Vagina (tissue), 2 donors: Measurements from ENCODE around the gene PSMA8. TPM values are rescaled to one million over a fixed set of nuclear protein-coding genes. Genes with fewer than 3 reads are reported as not detected.
"Not testable (repeated sequence)": the region's sequence is repeated elsewhere in the genome, so short reads cannot be mapped to it uniquely, and the experiment has no call there.

Source experiments
- DNase-seq, 2 donors: peaks; one replicate each; pipeline ENCODE4 v3.0.0-alpha.2; 2017; ENCODE audit errors: extremely low spot score in 2 of 2
- H3K27ac ChIP-seq: fragments of 200-600 bp; sonication (generic); one replicate; pipeline ENCODE4 v1.5.1; 2019
- H3K27me3 ChIP-seq: fragments of 200-600 bp; sonication (generic); one replicate; pipeline ENCODE4 v1.5.1; 2019
- H3K36me3 ChIP-seq, 2 donors: fragments of 200-600 bp; sonication (generic); one replicate each; pipeline ENCODE4 v1.5.1; 2017 to 2019
- H3K4me1 ChIP-seq: fragments of 200-600 bp; sonication (generic); one replicate; pipeline ENCODE4 v1.5.1; 2019
- H3K4me3 ChIP-seq, 2 donors: fragments of 200-600 bp; sonication (generic); 1 replicate in 1 of 2; 2 replicates in 1 of 2; pipeline ENCODE4 v1.5.1; 2016 to 2019
- H3K9me3 ChIP-seq: fragments of 200-600 bp; sonication (generic); one replicate; pipeline ENCODE4 v1.5.1; 2019
- CTCF ChIP-seq, 3 experiments: fragments of 450-650 bp in 2 of 3; fragments of 200-600 bp in 1 of 3; sonication (generic) in 1 of 3; IDR thresholded peaks; one replicate each; pipeline ENCODE4 v1.5.1; 2017 to 2019; ENCODE audit warnings: antibody characterized with exemption in 3 of 3, mild to moderate bottlenecking in 2 of 3, moderate library complexity in 2 of 3
- POLR2A ChIP-seq, 2 donors: fragments of 450-650 bp; IDR thresholded peaks; one replicate each; pipeline ENCODE4 v1.6.1; 2017; ENCODE audit warnings: antibody characterized with exemption in 2 of 2, mild to moderate bottlenecking in 2 of 2, moderate library complexity in 2 of 2
- POLR2AphosphoS5 ChIP-seq, 2 donors: sonication (generic); formaldehyde crosslinking; IDR thresholded peaks; one replicate each; pipeline ENCODE4 v1.9.0; 2017; ENCODE audit warnings: antibody characterized with exemption in 2 of 2, mild to moderate bottlenecking in 2 of 2, low read depth in 1 of 2; ENCODE audit not compliant: insufficient read depth in 1 of 2
- intact Hi-C: fragments of 100-400 bp; cut with DNase I; formaldehyde crosslinking; loops from one replicate; pipeline ENCODE4 v1.15.1; 2023
- total RNA-seq: library from RNA; depleted of rRNA; stranded (reverse); fragments of >200 nt; gene quantifications from one replicate; pipeline ENCODE4 v1.2.3, GENCODE V29; 2016

PSMA8 gene
- total RNA-seq, 1 donor from 2014 or later, result not detected

GRCh38 chr18:26230497-26230896 lies 96.8 kb downstream of the PSMA8 start:
- H3K36me3 ChIP-seq, result no peaks in the 10 kb centered on the region
- no peaks in the 10 kb centered on the region for H3K27me3 ChIP-seq
- no peak overlapping the region for H3K27ac ChIP-seq
- no peak overlapping the region for H3K4me3 ChIP-seq
- no peaks in the 10 kb centered on the region for H3K9me3 ChIP-seq
- H3K4me1 ChIP-seq, result peaks cover 17% of the 10 kb centered on the region
- intact Hi-C loops, result no loop called here
- DNase-seq, result no peak
- TF ChIP-seq POLR2AphosphoS5 (IDR thresholded peaks at IDR 0.05; ENCODE audit: insufficient read depth in 1 of 2, low read depth in 1 of 2) (no peak), POLR2A (IDR thresholded peaks at IDR 0.05) (no peak)

GRCh38 chr18:26233208-26233607 lies 99.5 kb downstream of the PSMA8 start:
- Histone ChIP-seq H3K27ac (no peak overlapping the region), H3K36me3 (no peaks in the 10 kb centered on the region), H3K4me3 (no peak overlapping the region), H3K9me3 (no peaks in the 10 kb centered on the region), H3K27me3 (no peaks in the 10 kb centered on the region), H3K4me1 (no peaks in the 10 kb centered on the region)
- DNase-seq, result no peak
- TF ChIP-seq POLR2AphosphoS5 (IDR thresholded peaks at IDR 0.05; ENCODE audit: insufficient read depth in 1 of 2, low read depth in 1 of 2) (no peak), CTCF (IDR thresholded peaks at IDR 0.05) (no peak), POLR2A (IDR thresholded peaks at IDR 0.05) (no peak)
- intact Hi-C loops, result no loop called here

- intact Hi-C loops, DNase-seq, H3K9me3 ChIP-seq, H3K27me3 ChIP-seq, H3K4me1 ChIP-seq, H3K4me3 ChIP-seq, H3K27ac ChIP-seq, H3K36me3 ChIP-seq: not testable (repeated sequence)
Observed at GRCh38 chr18:26237363-26237762, 103.7 kb downstream of the PSMA8 start.

GRCh38 chr18:26238718-26239117 lies 105.0 kb downstream of the PSMA8 start:
- H3K27ac ChIP-seq, DNase-seq, H3K9me3 ChIP-seq, H3K4me3 ChIP-seq, H3K36me3 ChIP-seq, H3K27me3 ChIP-seq, H3K4me1 ChIP-seq, intact Hi-C loops: not testable (repeated sequence)

- intact Hi-C loops, H3K27ac ChIP-seq, H3K4me1 ChIP-seq, H3K4me3 ChIP-seq, H3K9me3 ChIP-seq, DNase-seq, H3K36me3 ChIP-seq, H3K27me3 ChIP-seq: not testable (repeated sequence)
Observed at GRCh38 chr18:26242392-26242791, 108.7 kb downstream of the PSMA8 start.

Other genes starting within 250 kb of the PSMA8 start
- gene SS18, start 43.3 kb upstream of the PSMA8 start, total RNA-seq, result 378 TPM
- gene TAF4B, start 92.6 kb downstream of the PSMA8 start, total RNA-seq, result 16.0 TPM